Keratinocyte (primary cell): ENCODE results near the gene PTPRZ1. TPM values are rescaled to one million over a fixed set of nuclear protein-coding genes. Genes with fewer than 3 reads are reported as not detected.

Experiments used
- DNase-seq: peaks from one replicate; pipeline ENCODE4 v3.0.0-alpha.2; 2011; ENCODE audit warnings: low read depth, missing footprints, low spot score
- FAIRE-seq: peaks from 2 replicates; lab custom pipeline; 2011; peaks lifted over from hg19 to GRCh38; lab: Jason Lieb, UNC
- H2AFZ ChIP-seq: 2 replicates; pipeline ENCODE4 v1.6.0; 2012; ENCODE audit warnings: low read length, control low read depth, inconsistent platforms; ENCODE audit not compliant: control insufficient read depth
- H3K27ac ChIP-seq: 2 replicates; pipeline ENCODE4 v1.5.1; 2011; ENCODE audit warnings: low read length; ENCODE audit not compliant: control insufficient read depth, insufficient read depth
- H3K27me3 ChIP-seq: 3 replicates; pipeline ENCODE4 v1.6.0; 2011; ENCODE audit warnings: low read length; ENCODE audit not compliant: control insufficient read depth, insufficient read depth; ENCODE audit errors: extremely low read depth
- H3K36me3 ChIP-seq, 2 experiments: 2 replicates in 1 of 2; 3 replicates in 1 of 2; pipeline ENCODE4 v1.5.1; 2011; ENCODE audit warnings: low read length in 2 of 2, mild to moderate bottlenecking in 1 of 2; ENCODE audit not compliant: control insufficient read depth in 2 of 2, insufficient read depth in 2 of 2; ENCODE audit errors: extremely low read depth in 1 of 2
- H3K4me1 ChIP-seq: 3 replicates; pipeline ENCODE4 v1.5.1; 2011; ENCODE audit warnings: low read length; ENCODE audit not compliant: control insufficient read depth, insufficient read depth; ENCODE audit errors: extremely low read depth
- H3K4me2 ChIP-seq: 3 replicates; pipeline ENCODE4 v1.6.0; 2011; ENCODE audit warnings: low read depth, low read length; ENCODE audit not compliant: control insufficient read depth, insufficient read depth; ENCODE audit errors: extremely low read depth
- H3K4me3 ChIP-seq, 3 experiments: fragments of 200-600 bp in 1 of 3; sonication (generic) in 1 of 3; 2 replicates in 2 of 3; 3 replicates in 1 of 3; pipeline ENCODE4 v1.5.1; 2011 to 2016; ENCODE audit warnings: low read length in 3 of 3, mild to moderate bottlenecking in 3 of 3, control low read depth in 2 of 3, inconsistent platforms in 1 of 3, low read depth in 1 of 3, mixed read lengths in 1 of 3, mixed run types in 1 of 3, moderate library complexity in 1 of 3; ENCODE audit not compliant: control insufficient read depth in 2 of 3, insufficient read depth in 2 of 3; ENCODE audit errors: extremely low read depth in 1 of 3
- H3K79me2 ChIP-seq: 2 replicates; pipeline ENCODE4 v1.6.0; 2012; ENCODE audit warnings: low read length; ENCODE audit not compliant: control insufficient read depth, insufficient read depth
- H3K9ac ChIP-seq: 3 replicates; pipeline ENCODE4 v1.6.0; 2011; ENCODE audit warnings: low read length; ENCODE audit not compliant: control insufficient read depth, insufficient read depth; ENCODE audit errors: extremely low read depth
- H3K9me1 ChIP-seq: 3 replicates; pipeline ENCODE4 v1.6.0; 2011; ENCODE audit warnings: low read length; ENCODE audit not compliant: control insufficient read depth, insufficient read depth; ENCODE audit errors: extremely low read depth
- H3K9me3 ChIP-seq: 2 replicates; pipeline ENCODE4 v1.5.1; 2012; ENCODE audit warnings: low read depth, low read length; ENCODE audit not compliant: control insufficient read depth
- H4K20me1 ChIP-seq: 3 replicates; pipeline ENCODE4 v1.6.0; 2011; ENCODE audit warnings: low read length; ENCODE audit not compliant: control insufficient read depth, insufficient read depth; ENCODE audit errors: extremely low read depth
- EZH2 ChIP-seq: IDR thresholded peaks from one replicate; pipeline ENCODE4 v1.6.1; 2012; ENCODE audit warnings: inconsistent platforms, mild to moderate bottlenecking, low read length, moderate library complexity
- dilution Hi-C: fragments of 300-500 bp; cut with MboI; formaldehyde crosslinking; loops from one replicate; pipeline ENCODE4 v1.7.0; 2020; ENCODE audit warnings: low sequenced_read_pairs; ENCODE audit not compliant: extremely low pct_ligation_motif_present
- polyA plus RNA-seq, 5 experiments: library from polyadenylated mRNA; depleted of rRNA in 3 of 5; stranded (reverse) in 3 of 5; stranded (forward) in 1 of 5; unstranded in 1 of 5; fragments of >200 nt; gene quantifications; 1 replicate in 1 of 5; 2 replicates in 3 of 5; 3 replicates in 1 of 5; pipeline versions ENCODE4 v1.2.1 to v1.2.3, GENCODE V29; 2011 to 2012; ENCODE audit warnings: missing spikeins in 2 of 5, low read depth in 1 of 5, low replicate concordance in 1 of 5
- TF ChIP-seq, protein P1 (sequence below), 3 experiments: IDR thresholded peaks in 1 of 3; conservative IDR thresholded peaks in 1 of 3; optimal IDR thresholded peaks in 1 of 3; 2 replicates in 2 of 3; 3 replicates in 1 of 3; pipeline versions ENCODE3 to v1.5.1; 2011; ENCODE audit warnings: low read length in 3 of 3, mild to moderate bottlenecking in 3 of 3, moderate library complexity in 2 of 3, control low read depth in 1 of 3, inconsistent platforms in 1 of 3; ENCODE audit not compliant: insufficient read depth in 2 of 3; ENCODE audit errors: extremely low read depth in 1 of 3

PTPRZ1 gene
- polyA plus RNA-seq, 1 donor (not counting 4 experiments of a cell fraction or from before 2014, with no cell fraction given), result 58.3 TPM

DNA sequence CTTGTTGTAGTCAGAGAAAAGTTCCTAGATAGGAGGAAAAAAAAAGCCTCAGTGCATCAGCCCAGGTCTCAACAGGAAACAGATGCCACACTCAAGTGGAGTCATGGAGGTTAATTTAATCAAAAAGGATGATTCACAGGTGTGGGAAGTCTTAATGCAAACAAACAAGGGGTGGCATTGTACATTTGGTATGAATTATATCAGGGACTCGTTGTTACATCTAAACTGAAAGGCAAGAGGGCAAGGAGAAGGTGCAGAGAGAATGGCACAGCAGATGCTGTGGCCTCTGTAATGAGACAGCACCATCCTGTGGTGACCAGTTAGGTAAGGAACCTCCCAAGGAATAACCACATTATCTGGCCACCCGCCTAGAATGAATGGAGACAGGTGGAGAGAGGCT lies 133.7 kb downstream of the PTPRZ1 start:
- H3K4me2 ChIP-seq, result peak overlapping the region; percentile 15
- H3K9ac ChIP-seq, result no peak overlapping the region
- H3K9me3 ChIP-seq, result no peaks in the 10 kb centered on the region
- DNase-seq (peak; percentile 25), FAIRE-seq (peak; percentile 68)
- TF ChIP-seq, protein P1, sequence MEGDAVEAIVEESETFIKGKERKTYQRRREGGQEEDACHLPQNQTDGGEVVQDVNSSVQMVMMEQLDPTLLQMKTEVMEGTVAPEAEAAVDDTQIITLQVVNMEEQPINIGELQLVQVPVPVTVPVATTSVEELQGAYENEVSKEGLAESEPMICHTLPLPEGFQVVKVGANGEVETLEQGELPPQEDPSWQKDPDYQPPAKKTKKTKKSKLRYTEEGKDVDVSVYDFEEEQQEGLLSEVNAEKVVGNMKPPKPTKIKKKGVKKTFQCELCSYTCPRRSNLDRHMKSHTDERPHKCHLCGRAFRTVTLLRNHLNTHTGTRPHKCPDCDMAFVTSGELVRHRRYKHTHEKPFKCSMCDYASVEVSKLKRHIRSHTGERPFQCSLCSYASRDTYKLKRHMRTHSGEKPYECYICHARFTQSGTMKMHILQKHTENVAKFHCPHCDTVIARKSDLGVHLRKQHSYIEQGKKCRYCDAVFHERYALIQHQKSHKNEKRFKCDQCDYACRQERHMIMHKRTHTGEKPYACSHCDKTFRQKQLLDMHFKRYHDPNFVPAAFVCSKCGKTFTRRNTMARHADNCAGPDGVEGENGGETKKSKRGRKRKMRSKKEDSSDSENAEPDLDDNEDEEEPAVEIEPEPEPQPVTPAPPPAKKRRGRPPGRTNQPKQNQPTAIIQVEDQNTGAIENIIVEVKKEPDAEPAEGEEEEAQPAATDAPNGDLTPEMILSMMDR (optimal IDR thresholded peaks at IDR 0.05 in 1 of 3, IDR thresholded peaks at IDR 0.05 in 1 of 3, conservative IDR thresholded peaks at IDR 0.05 in 1 of 3; ENCODE audit: extremely low read depth in 1 of 3, insufficient read depth in 2 of 3, low read length in 3 of 3), result peak in 1 of 3 experiments; percentile 55
- no peak for TF ChIP-seq EZH2
- H3K4me1 ChIP-seq, result peaks cover 10% of the 10 kb centered on the region
- H3K9me1 ChIP-seq, result no peaks in the 10 kb centered on the region
- no peaks in the 10 kb centered on the region for H3K27me3 ChIP-seq
- peak overlapping the region; percentile 54 for H2AFZ ChIP-seq
- H3K79me2 ChIP-seq, result no peaks in the 10 kb centered on the region
- no peak overlapping the region for H3K27ac ChIP-seq
- no peak overlapping the region for H3K4me3 ChIP-seq
- dilution Hi-C loops, result no loop called here
- H3K36me3 ChIP-seq, result peaks cover 2 to 11% of the 10 kb centered on the region in 2 experiments
- H4K20me1 ChIP-seq, result no peaks in the 10 kb centered on the region

DNA sequence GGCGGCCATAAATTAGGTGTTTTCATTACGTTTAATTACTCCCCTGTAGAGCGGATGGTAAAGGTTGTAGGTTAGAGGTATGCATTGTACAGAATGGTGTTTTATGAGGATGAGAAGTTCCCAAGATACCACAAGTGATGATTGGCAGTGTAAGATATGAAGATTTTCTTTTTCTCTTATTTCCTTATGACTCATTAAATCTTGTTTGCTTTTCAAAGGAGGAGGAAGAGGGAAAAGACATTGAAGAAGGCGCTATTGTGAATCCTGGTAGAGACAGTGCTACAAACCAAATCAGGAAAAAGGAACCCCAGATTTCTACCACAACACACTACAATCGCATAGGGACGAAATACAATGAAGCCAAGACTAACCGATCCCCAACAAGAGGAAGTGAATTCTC lies 137.2 kb downstream of the PTPRZ1 start:
- DNase-seq (no peak), FAIRE-seq (no peak)
- TF ChIP-seq EZH2, result no peak
- TF ChIP-seq, protein P1 (optimal IDR thresholded peaks at IDR 0.05 in 1 of 3, IDR thresholded peaks at IDR 0.05 in 1 of 3, conservative IDR thresholded peaks at IDR 0.05 in 1 of 3; ENCODE audit: extremely low read depth in 1 of 3, insufficient read depth in 2 of 3, low read length in 3 of 3), result no peak
- Histone ChIP-seq H3K27ac (no peak overlapping the region), H3K79me2 (no peaks in the 10 kb centered on the region), H3K9me1 (no peaks in the 10 kb centered on the region), H3K4me1 (peaks cover 10% of the 10 kb centered on the region), H3K9me3 (no peaks in the 10 kb centered on the region), H2AFZ (no peak overlapping the region), H4K20me1 (peaks cover 2% of the 10 kb centered on the region), H3K4me3 (no peak overlapping the region), H3K9ac (no peak overlapping the region), H3K27me3 (no peaks in the 10 kb centered on the region), H3K36me3 (peaks cover 2 to 15% of the 10 kb centered on the region in 2 experiments), H3K4me2 (no peak overlapping the region)
- dilution Hi-C loops, result no loop called here
